Measurements from ENCODE around the gene UQCRC1.

- TF ChIP-seq CTCF (IDR thresholded peaks at IDR 0.05; ENCODE audit: low read depth, low read length, poor library complexity, severe bottlenecking) (no peak), EZH2phosphoT487 (IDR thresholded peaks at IDR 0.05; ENCODE audit: borderline replicate concordance, low read length) (no peak)
Observed at GRCh38 chr3:48594417-48595049, 14.9 kb downstream of the UQCRC1 start.
